Adrenal gland (tissue), 12 donors: ENCODE results near the gene OARD1. TPM values are rescaled to one million over a fixed set of nuclear protein-coding genes. Genes with fewer than 3 reads are reported as not detected.
"Not testable (repeated sequence)": the region's sequence is repeated elsewhere in the genome, so short reads cannot be mapped to it uniquely, and the experiment has no call there.

Experiments
- DNase-seq, 7 donors: peaks; one replicate each; pipeline ENCODE4 v3.0.0-alpha.2; 2019 to 2020
- H3K27ac ChIP-seq, 5 donors: fragments of 200-600 bp; sonication (generic) in 4 of 5; 1 replicate in 3 of 5; 2 replicates in 2 of 5; pipeline versions ENCODE4 v1.5.1 to v1.8.0; 2016 to 2020; ENCODE audit warnings: mild to moderate bottlenecking in 1 of 5
- H3K27me3 ChIP-seq: fragments of 200-600 bp; 2 replicates; pipeline ENCODE4 v1.8.0; 2021
- H3K36me3 ChIP-seq, 2 donors: fragments of 200-600 bp; replicated peaks in 1 of 2; 1 replicate in 1 of 2; 2 replicates in 1 of 2; pipeline versions ENCODE4 v1.5.1 to v1.8.0; 2018 to 2022
- H3K4me1 ChIP-seq, 2 donors: fragments of 200-600 bp; replicated peaks in 1 of 2; 1 replicate in 1 of 2; 2 replicates in 1 of 2; pipeline versions ENCODE4 v1.5.1 to v1.8.0; 2018 to 2021
- H3K4me3 ChIP-seq, 4 donors: fragments of 200-600 bp; sonication (generic) in 3 of 4; one replicate each; pipeline ENCODE4 v1.5.1; 2016 to 2018
- H3K9me3 ChIP-seq, 3 donors: fragments of 200-600 bp; sonication (generic) in 1 of 3; replicated peaks in 1 of 3; 1 replicate in 2 of 3; 2 replicates in 1 of 3; pipeline versions ENCODE4 v1.5.1 to v1.8.0; 2016 to 2021
- CTCF ChIP-seq, 6 experiments: fragments of 450-650 bp in 4 of 6; fragments of 200-600 bp in 2 of 6; sonication (generic) in 1 of 6; IDR thresholded peaks; 1 replicate in 5 of 6; 2 replicates in 1 of 6; pipeline versions ENCODE4 v1.5.1 to v1.8.0; 2016 to 2021; ENCODE audit warnings: antibody characterized with exemption in 6 of 6, mild to moderate bottlenecking in 2 of 6, moderate library complexity in 1 of 6
- POLR2A ChIP-seq, 2 donors: fragments of 450-650 bp; IDR thresholded peaks; one replicate each; pipeline ENCODE4 v1.6.1; 2017; ENCODE audit warnings: antibody characterized with exemption in 2 of 2, mild to moderate bottlenecking in 2 of 2, moderate library complexity in 1 of 2
- WGBS, 4 donors: extraction: QIAGEN DNeasy Blood & Tissue Kit in 2 of 4; methylation state at CpG; one replicate each; pipeline versions ENCODE4 v1.1.5 to v1.1.7; 2013 to 2017; 5-methylcytosine and 5-hydroxymethylcytosine counted together
- intact Hi-C, 2 donors: fragments of 100-400 bp; cut with DNase I; formaldehyde crosslinking; loops; one replicate each; pipeline versions ENCODE4 v1.14.1 to v1.15.0; 2022 to 2023
- polyA plus RNA-seq, 3 donors: library from polyadenylated mRNA; stranded (reverse); fragments of 200-250 nt in 2 of 3; fragments of 350-450 nt in 1 of 3; fragmentation: Illumina TruSeq in 1 of 3; extraction: RNeasy Lipid Tissue Mini Kit (QIAGEN cat#74804) in 1 of 3; gene quantifications; one replicate each; pipeline ENCODE4 v1.2.3, GENCODE V29; 2013 to 2014
- total RNA-seq, 9 donors: library from RNA; depleted of rRNA in 4 of 9; stranded (reverse); fragments of >200 nt in 4 of 9; fragments of 120-200 nt in 1 of 9; fragmentation: NEBNext Ultra II Directional in 1 of 9; extraction: Animal tissue kit (Norgen Biotek cat#: 25700) in 1 of 9; gene quantifications; one replicate each; pipeline versions ENCODE4 v1.1.0 to v1.2.4, GENCODE V29; 2013 to 2023
- donor health status: healthy with polysubstance abuse.
- donor health status: Bipolar disorder and iron deficiency.
- donor health status: DM: yes; HTN: yes; CAD: no.
- donor health status: DM: no; HTN: no; CAD: no.
- donor health status: DM: no; HTN: no; CAD: no.
- donor health status: DM: yes; HTN: yes; CAD: no.

OARD1 gene
- total and polyA plus RNA-seq, 12 donors: 10.1 to 44.4 (median 24.1) TPM

GRCh38 chr6:41017663-41018062, 54.5 kb downstream of the OARD1 start:
- no peaks in the 10 kb centered on the region for H3K9me3 ChIP-seq
- no peak overlapping the region for H3K4me3 ChIP-seq
- H3K4me1 ChIP-seq: peaks cover 0 to 14% of the 10 kb centered on the region in 2 donors
- no peaks in the 10 kb centered on the region for H3K36me3 ChIP-seq
- intact Hi-C loops: loop anchor here in 1 of 2 donors (5.0 kb wide), 1 partner anchor 115 kb away; no protein-coding TSS in a partner anchor
- TF ChIP-seq CTCF (IDR thresholded peaks at IDR 0.05) (no peak), POLR2A (IDR thresholded peaks at IDR 0.05) (no peak)
- H3K27ac ChIP-seq: no peak overlapping the region
- no peak for DNase-seq
- H3K27me3 ChIP-seq: no peaks in the 10 kb centered on the region
- 80 to 100% (median 93%) methylated on average over 1 of the region's 1 CpG for WGBS, 4 donors

- not testable (repeated sequence) for H3K9me3 ChIP-seq, H3K36me3 ChIP-seq, H3K4me3 ChIP-seq, DNase-seq, H3K4me1 ChIP-seq, H3K27ac ChIP-seq, H3K27me3 ChIP-seq
- intact Hi-C loops: loop anchor here in 1 of 2 donors (5.0 kb wide), 1 partner anchor 114 kb away; no protein-coding TSS in a partner anchor
- 93 to 100% (median 97%) methylated on average over 5 of the region's 5 CpGs for WGBS, 4 donors
These were observed 56.3 kb downstream of the OARD1 start for GRCh38 chr6:41015860-41016259.

GRCh38 chr6:41014780-41015179, 57.4 kb downstream of the OARD1 start:
- WGBS, 4 donors: 84 to 92% (median 89%) methylated on average over 4 of the region's 4 CpGs
- intact Hi-C loops: loop anchor here in 1 of 2 donors (5.0 kb wide), 1 partner anchor 112 kb away; no protein-coding TSS in a partner anchor
- DNase-seq: no peak
- TF ChIP-seq CTCF (IDR thresholded peaks at IDR 0.05) (no peak), POLR2A (IDR thresholded peaks at IDR 0.05) (no peak)
- H3K27me3 ChIP-seq: no peaks in the 10 kb centered on the region
- H3K36me3 ChIP-seq: no peaks in the 10 kb centered on the region
- no peaks in the 10 kb centered on the region for H3K9me3 ChIP-seq
- H3K4me3 ChIP-seq: no peak overlapping the region
- no peaks in the 10 kb centered on the region for H3K4me1 ChIP-seq
- H3K27ac ChIP-seq: no peak overlapping the region

Other genes starting within 250 kb of the OARD1 start
- gene UNC5CL, start 33.1 kb downstream of the OARD1 start, total RNA-seq: 1 to 10 TPM in 4 of 9 donors, under 1 TPM in 5; 0.52 to 1.2 (median 0.65) TPM
- gene UNC5CL, start 33.1 kb downstream of the OARD1 start, polyA plus RNA-seq: 1 to 10 TPM in 2 of 3 donors, under 1 TPM in 1; 0.20 to 1.6 (median 1.2) TPM
- under 1 TPM in 1 of 9 donors, not detected in 8; 0.44 TPM for gene TSPO2, start 29.9 kb downstream of the OARD1 start, total RNA-seq
- gene TSPO2, start 29.9 kb downstream of the OARD1 start, polyA plus RNA-seq: not detected
- 1 to 10 TPM in 5 of 9 donors, under 1 TPM in 2, not detected in 2; 0.28 to 3.7 (median 1.2) TPM for gene APOBEC2, start 19.2 kb downstream of the OARD1 start, total RNA-seq
- under 1 TPM in 2 of 3 donors, not detected in 1; 0.38 to 0.81 TPM for gene APOBEC2, start 19.2 kb downstream of the OARD1 start, polyA plus RNA-seq
- gene NFYA, start 618 bp upstream of the OARD1 start, total RNA-seq: 10 to 100 TPM in 8 of 9 donors, 1 to 10 TPM in 1; 7.1 to 21.0 (median 14.2) TPM
- gene NFYA, start 618 bp upstream of the OARD1 start, polyA plus RNA-seq: 10 to 100 TPM in 1 of 3 donors, 1 to 10 TPM in 2; 6.4 to 21.4 (median 7.4) TPM
- gene TREML1, start 82.0 kb upstream of the OARD1 start, total RNA-seq: 1 to 10 TPM in 3 of 9 donors, under 1 TPM in 4, not detected in 2; 0.28 to 2.5 (median 0.68) TPM
- 1 to 10 TPM in 2 of 3 donors, under 1 TPM in 1; 0.42 to 4.7 (median 3.2) TPM for gene TREML1, start 82.0 kb upstream of the OARD1 start, polyA plus RNA-seq
- 10 to 100 TPM in 6 of 9 donors, 1 to 10 TPM in 2, under 1 TPM in 1; 0.67 to 42.5 (median 13.8) TPM for gene TREM2, start 90.8 kb upstream of the OARD1 start, total RNA-seq
- gene TREM2, start 90.8 kb upstream of the OARD1 start, polyA plus RNA-seq: 10 to 100 TPM; 11.7 to 39.1 (median 23.4) TPM
- under 1 TPM in 3 of 9 donors, not detected in 6; 0.06 to 0.19 (median 0.18) TPM for gene TREML2, start 128.8 kb upstream of the OARD1 start, total RNA-seq
- gene TREML2, start 128.8 kb upstream of the OARD1 start, polyA plus RNA-seq: not detected
- gene TREML4, start 156.0 kb upstream of the OARD1 start, total RNA-seq: under 1 TPM in 1 of 9 donors, not detected in 8; 0.06 TPM
- gene TREML4, start 156.0 kb upstream of the OARD1 start, polyA plus RNA-seq: not detected
- gene TREM1, start 214.3 kb upstream of the OARD1 start, total RNA-seq: 1 to 10 TPM in 3 of 9 donors, under 1 TPM in 3, not detected in 3; 0.44 to 3.8 (median 1.0) TPM
- 1 to 10 TPM in 1 of 3 donors, under 1 TPM in 2; 0.37 to 2.0 (median 0.66) TPM for gene TREM1, start 214.3 kb upstream of the OARD1 start, polyA plus RNA-seq